ELF-1 (cell line): ENCODE data around the gene SLC24A2.
A peak's percentile ranks its signal among the peaks of the same experiment; 100 is the strongest.

Experiments used
- DNase-seq: peaks from one replicate; pipeline ENCODE4 v3.0.0-alpha.2; 2016; ENCODE audit warnings: low read depth, low spot score

SLC24A2 gene

DNA sequence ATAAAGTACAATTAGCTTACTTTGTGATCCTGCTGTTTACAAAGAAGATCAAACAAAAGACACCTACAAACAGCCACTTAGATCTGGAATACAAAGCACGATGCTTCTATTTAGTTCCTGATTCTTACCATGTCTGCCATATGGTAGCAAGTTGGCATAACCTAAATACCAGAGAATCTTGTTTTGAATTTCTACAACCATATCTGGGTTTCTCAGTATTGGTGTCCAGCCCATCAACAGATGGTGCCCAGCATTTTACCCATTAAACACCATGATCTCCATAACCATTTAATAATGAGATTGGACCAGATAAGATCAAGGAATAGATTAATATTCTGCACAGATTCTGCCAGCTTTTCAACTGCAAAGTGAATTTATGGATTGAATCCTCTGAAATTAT lies 29.8 kb downstream of the SLC24A2 start:
- DNase-seq: no peak

DNA sequence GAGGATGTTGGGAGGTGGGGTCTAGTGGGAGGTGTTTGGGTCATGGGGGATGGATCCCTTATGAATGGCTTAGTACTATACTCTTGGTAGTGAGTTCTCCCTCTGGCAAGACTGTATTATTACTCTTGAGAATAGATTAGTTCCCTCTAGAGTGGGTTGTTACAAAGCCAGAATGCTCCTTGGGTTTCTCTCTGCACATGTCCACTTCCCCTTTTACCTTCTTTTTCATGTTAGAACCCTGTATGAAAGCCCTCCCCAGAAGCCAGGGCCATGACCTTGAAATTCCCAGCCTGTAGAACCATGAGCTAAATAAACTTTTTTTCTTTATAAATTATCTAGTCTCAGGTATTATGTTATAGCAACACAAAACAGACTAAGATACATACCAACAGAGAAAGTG lies 31.1 kb downstream of the SLC24A2 start:
- no peak for DNase-seq

DNA sequence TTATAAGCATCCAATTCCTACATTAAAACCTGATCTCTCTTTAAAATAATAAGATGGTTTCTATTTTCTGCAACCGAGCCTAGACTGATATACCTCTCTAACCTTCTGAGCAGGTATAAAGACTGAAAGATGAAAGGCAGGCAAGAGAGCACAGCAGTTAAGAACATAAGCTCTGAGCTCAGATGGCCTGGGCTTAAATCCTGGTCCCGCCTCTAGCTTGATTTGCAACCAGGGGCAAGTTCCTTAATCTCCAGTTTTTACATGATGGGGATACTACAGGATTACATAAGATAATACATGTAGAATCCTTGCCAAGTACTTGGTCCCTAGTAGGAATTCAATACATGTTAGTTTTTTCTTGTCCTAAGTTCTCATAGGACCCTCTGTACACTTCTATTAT lies 33.9 kb downstream of the SLC24A2 start:
- no peak for DNase-seq

DNA sequence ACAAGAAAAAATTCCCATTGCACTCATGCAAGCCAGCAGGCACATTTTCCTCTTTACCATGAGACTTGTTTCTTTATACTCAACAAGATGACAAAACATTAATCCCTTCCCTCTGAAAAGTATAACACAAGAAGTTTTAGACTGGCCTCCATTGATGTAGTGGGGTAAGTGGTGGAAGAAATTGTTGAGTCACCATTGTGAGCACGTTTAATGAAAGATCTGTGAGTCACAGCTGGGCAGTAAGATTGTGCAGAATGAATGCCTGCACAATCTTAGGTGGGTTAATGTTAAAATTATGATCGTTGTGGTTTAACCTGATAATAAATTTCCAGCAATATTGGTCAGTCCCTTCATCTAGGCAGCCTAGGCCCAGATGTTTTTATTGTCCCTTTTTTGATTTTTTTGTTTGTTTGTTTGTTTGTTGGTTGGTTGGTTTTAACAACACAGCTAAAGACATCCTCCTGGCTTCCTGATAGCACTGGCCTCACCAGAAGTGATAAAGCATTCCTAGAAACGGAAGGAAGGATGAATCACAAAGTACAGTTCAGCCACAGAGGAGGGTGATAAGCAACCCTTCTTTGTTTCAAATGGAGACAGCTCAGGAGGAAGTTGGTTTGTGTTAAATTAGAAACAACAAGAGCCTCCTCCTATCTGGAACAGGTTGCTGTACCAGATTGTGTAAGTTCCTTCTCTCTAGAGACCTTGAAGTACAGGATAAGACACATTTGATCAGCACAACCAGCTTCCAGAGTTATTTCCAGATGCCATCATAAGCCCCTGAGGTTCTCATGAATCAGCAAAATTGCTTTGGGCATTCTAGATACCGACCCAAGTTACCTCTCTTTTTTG lies 40.3 kb downstream of the SLC24A2 start:
- DNase-seq: peak; percentile 7

DNA sequence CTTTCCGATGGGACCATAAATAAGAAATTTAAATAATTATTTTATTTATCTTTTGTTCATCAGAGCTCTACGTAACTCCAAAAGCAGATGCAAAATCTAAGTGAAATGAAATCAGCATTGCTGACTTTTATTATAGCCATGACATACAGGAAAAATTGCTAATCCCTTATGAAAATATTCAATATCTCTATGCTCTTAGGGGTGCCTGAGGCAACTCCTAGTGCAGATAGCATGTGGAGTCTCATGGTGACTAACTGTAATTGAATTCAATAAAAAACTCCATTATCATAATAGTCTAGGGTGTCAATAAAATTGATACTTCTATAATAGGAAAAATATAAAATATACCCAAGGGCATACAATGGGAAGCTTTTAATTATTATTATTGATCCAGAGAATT lies 42.6 kb downstream of the SLC24A2 start:
- DNase-seq: no peak

DNA sequence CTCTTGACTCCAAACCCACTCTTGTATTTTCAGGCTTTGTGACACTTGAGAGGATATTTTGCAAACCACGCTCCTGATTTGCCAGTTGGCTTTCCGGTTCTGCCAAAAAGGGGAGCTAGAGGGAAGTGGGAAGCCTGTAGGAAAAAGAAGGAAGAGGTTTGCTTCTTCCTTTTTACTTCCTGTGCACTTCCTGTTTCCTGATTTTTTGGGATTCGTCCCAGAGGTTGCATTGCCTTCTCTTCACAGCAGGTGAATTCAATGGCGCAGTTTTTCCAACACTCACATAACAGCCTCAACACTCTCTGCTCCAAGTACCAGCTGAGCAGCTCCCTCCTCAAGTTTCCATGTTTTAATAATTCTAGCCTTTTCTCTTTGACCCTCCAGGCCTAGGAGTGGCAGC lies 47.7 kb downstream of the SLC24A2 start:
- no peak for DNase-seq
